Fibroblast of the aortic adventitia (primary cell): ENCODE data around the gene STAC2. TPM values are rescaled to one million over a fixed set of nuclear protein-coding genes. Genes with fewer than 3 reads are reported as not detected.

Experiments used
- DNase-seq: peaks from one replicate; pipeline ENCODE4 v3.0.0-alpha.2; 2010; ENCODE audit warnings: low read depth
- H3K4me3 ChIP-seq: 2 replicates; pipeline ENCODE4 v1.5.1; 2011; ENCODE audit warnings: low read depth, mild to moderate bottlenecking, control low read depth, low read length, moderate library complexity
- CTCF ChIP-seq: IDR thresholded peaks from 2 replicates; pipeline ENCODE4 v1.5.1; 2011; ENCODE audit warnings: mild to moderate bottlenecking, low read length, control low read depth, inconsistent platforms; ENCODE audit not compliant: insufficient read depth
- total RNA-seq: library from RNA; depleted of rRNA; stranded (reverse); fragments of >200 nt; gene quantifications from 2 replicates; pipeline ENCODE4 v1.2.3, GENCODE V29; 2012; ENCODE audit warnings: low replicate concordance

Gene STAC2
- total RNA-seq, 1 donor: 0.18 TPM

DNA sequence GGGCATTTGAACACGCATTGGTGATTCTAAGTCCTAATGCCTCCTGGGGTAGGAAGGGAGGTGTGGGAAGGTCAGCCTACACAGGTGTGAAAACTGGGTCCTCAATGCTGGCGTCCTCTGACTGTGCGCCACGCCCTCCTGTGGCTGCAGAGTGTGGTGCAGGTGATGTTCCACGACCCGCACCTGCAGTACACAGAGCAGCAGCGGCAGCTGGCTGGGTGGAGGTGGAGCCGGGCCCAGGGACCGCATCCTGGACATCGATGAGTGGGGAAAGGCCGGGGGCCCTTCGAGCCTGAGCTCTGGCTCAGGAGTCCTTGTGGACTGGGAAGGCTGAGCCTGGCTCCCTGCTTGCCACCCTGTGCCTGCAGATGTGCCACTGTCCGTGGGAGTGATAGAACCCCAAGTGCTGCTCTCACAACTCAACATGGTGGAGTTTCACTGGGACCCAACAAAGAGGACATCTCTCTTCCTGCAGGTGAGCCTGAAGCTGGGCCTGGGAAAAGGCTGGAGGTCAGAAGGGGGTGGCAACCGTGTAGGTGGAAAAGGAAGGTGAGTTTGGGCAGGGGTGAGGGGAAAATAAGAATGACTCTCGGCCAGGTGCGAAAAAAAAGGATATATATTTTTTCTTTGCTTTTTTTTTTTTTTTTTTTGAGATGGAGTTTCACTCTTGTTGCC lies 14.0 kb upstream of the STAC2 start:
- peak; percentile 57 for TF ChIP-seq CTCF
- H3K4me3 ChIP-seq: no peak overlapping the region
- DNase-seq: no peak

GRCh38 chr17:39238311-39238972 lies 12.7 kb upstream of the STAC2 start:
- no peak for DNase-seq

DNA sequence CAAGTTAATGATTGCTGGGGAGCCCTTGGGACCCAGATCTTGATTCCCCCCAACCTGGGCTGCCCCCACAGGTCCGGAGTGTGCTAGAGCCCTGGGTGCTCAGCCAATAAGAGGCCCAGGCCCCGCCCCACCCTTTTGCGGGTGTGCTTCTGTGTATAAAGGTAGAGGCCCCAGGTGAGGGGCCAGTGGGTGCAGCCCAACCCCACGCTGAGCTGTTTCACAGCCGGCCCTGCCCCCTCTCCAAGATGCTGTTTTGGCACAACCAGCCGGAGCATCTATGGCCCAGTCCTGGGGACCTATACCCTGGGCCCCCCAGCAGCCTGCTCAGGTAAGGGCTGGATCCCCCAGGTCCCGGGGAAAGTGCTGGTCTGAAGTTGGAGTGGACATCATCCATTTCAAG lies 11.8 kb upstream of the STAC2 start:
- DNase-seq: no peak
- TF ChIP-seq CTCF: no peak
- no peak overlapping the region for H3K4me3 ChIP-seq

More at GRCh38 chr17:39238311-39238972, 12.7 kb upstream of the STAC2 start:
- no peak overlapping the region for H3K4me3 ChIP-seq
- no peak for TF ChIP-seq CTCF

GRCh38 chr17:39236981-39237441 lies 11.3 kb upstream of the STAC2 start:
- no peak for TF ChIP-seq CTCF
- no peak for DNase-seq
- no peak overlapping the region for H3K4me3 ChIP-seq

DNA sequence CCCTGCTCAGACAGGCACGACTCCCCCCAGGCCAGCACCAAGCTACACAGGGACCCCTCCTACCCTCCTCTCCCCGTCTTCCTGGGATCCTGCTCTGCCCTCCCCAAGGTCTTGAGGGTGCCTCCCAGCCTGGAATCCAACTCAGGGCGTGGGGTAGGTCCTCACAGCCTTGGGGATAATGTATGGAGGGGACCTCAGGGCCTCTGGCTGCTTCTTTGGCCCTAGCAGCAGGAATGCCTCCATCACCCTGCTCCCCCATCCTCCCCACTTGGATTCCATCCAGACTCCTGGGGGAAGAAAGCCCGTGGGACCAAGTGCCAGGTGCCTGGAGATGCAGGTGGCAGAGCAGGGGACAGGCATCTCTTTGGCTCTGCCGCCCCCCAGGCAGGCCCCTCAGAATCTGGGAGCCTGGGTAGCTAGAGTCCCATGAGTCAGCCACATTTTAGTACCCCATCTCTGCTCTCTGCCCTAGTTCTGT lies 10.7 kb upstream of the STAC2 start:
- no peak for DNase-seq
- TF ChIP-seq CTCF: no peak

DNA sequence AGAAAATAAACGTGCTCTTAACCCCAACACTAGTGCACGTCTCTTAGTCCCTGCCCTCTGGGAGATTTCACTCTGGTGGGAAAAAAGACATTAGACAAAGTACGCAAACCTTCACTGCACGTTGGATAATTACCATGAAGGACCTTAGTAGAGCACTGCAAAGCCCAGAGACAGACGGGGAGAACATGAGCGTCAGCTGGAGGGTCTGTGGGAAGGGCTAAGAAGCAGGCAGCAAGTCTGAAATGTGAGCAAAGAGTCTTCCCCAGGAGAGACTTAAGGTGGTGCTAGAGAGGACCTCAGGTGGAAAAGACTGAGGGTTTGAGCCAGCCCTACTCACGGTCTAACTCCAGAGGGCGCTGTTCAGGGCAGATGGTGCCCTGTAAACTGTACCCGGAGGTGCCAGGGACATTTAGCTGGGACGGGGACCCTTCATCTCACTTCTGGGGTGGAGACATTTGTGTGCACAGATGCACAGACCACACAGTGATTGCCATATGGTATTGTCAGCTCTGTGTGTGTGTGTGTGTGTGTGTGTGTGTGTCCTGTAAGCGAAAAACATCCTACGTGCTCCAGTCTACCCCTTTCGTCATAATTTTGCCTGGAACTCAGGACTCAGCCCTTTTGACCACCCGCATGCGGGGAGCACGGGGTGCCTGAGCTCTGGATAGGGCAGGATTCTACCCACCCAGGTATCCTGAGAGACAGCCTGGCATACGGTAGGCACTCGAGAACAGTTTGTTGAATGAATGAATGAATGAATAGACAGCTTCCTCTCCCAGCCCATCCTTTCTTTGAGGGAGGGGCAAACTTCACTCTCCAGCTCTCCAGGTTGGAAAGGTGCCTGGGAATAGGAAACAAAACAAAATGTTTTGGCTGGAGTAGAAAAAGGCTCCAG lies 10.1 kb upstream of the STAC2 start:
- peak; percentile 45 for DNase-seq
- TF ChIP-seq CTCF: peak; percentile 63
- no peak overlapping the region for H3K4me3 ChIP-seq

More for the DNA sequence above, 10.7 kb upstream of the STAC2 start:
- no peak overlapping the region for H3K4me3 ChIP-seq
